Trophoblast cell (in vitro differentiated cells and primary cell): ENCODE data around the gene EIF2A. TPM values are rescaled to one million over a fixed set of nuclear protein-coding genes. Genes with fewer than 3 reads are reported as not detected.
A peak's percentile ranks its signal among the peaks of the same experiment; 100 is the strongest.
"Not testable (repeated sequence)": the region's sequence is repeated elsewhere in the genome, so short reads cannot be mapped to it uniquely, and the experiment has no call there.

ENCODE experiments used
- DNase-seq, 2 donors: peaks; one replicate each; pipeline ENCODE4 v3.0.0-alpha.2; 2016
- H2AFZ ChIP-seq: 2 replicates; pipeline ENCODE4 v1.6.1; 2013; ENCODE audit warnings: low read length, moderate library complexity, mild to moderate bottlenecking; ENCODE audit not compliant: insufficient read depth, poor library complexity
- H2AK5ac ChIP-seq: 2 replicates; pipeline ENCODE4 v1.6.1; 2013; ENCODE audit warnings: mild to moderate bottlenecking, low read length
- H2BK120ac ChIP-seq: 2 replicates; pipeline ENCODE4 v1.6.1; 2013; ENCODE audit warnings: low read length, mild to moderate bottlenecking, moderate library complexity; ENCODE audit not compliant: insufficient read depth, poor library complexity
- H2BK12ac ChIP-seq: 2 replicates; pipeline ENCODE4 v1.6.1; 2013; ENCODE audit warnings: mild to moderate bottlenecking, low read length, moderate library complexity
- H2BK5ac ChIP-seq: 2 replicates; pipeline ENCODE4 v1.6.1; 2013; ENCODE audit warnings: low read length, low read depth, moderate library complexity, mild to moderate bottlenecking; ENCODE audit not compliant: poor library complexity
- H3K14ac ChIP-seq: 2 replicates; pipeline ENCODE4 v1.6.1; 2013; ENCODE audit warnings: mild to moderate bottlenecking, low read length
- H3K18ac ChIP-seq: 2 replicates; pipeline ENCODE4 v1.6.1; 2013; ENCODE audit warnings: mild to moderate bottlenecking, low read length
- H3K23ac ChIP-seq: 2 replicates; pipeline ENCODE4 v1.6.1; 2013; ENCODE audit warnings: low read length
- H3K27ac ChIP-seq: 2 replicates; pipeline ENCODE4 v1.5.1; 2013; ENCODE audit warnings: low read depth, mild to moderate bottlenecking, inconsistent platforms, low read length, moderate library complexity
- H3K27me3 ChIP-seq: 2 replicates; pipeline ENCODE4 v1.6.1; 2013; ENCODE audit warnings: inconsistent platforms, mild to moderate bottlenecking, low read length, moderate library complexity; ENCODE audit not compliant: insufficient read depth
- H3K36me3 ChIP-seq, 2 experiments: 1 replicate in 1 of 2; 2 replicates in 1 of 2; pipeline ENCODE4 v1.6.1; 2013; ENCODE audit warnings: low read length in 2 of 2, mild to moderate bottlenecking in 2 of 2, moderate library complexity in 1 of 2; ENCODE audit not compliant: insufficient read depth in 2 of 2, control insufficient read depth in 1 of 2
- H3K4ac ChIP-seq: 2 replicates; pipeline ENCODE4 v1.6.1; 2013; ENCODE audit warnings: low read depth, mild to moderate bottlenecking, low read length, moderate library complexity
- H3K4me1 ChIP-seq, 2 experiments: 1 replicate in 1 of 2; 2 replicates in 1 of 2; pipeline ENCODE4 v1.6.1; 2013; ENCODE audit warnings: low read length in 2 of 2, mild to moderate bottlenecking in 2 of 2, moderate library complexity in 1 of 2; ENCODE audit not compliant: insufficient read depth in 2 of 2, control insufficient read depth in 1 of 2
- H3K4me2 ChIP-seq: 2 replicates; pipeline ENCODE4 v1.6.1; 2013; ENCODE audit warnings: inconsistent platforms, mild to moderate bottlenecking, low read length, moderate library complexity
- H3K4me3 ChIP-seq: 2 replicates; pipeline ENCODE4 v1.5.1; 2013; ENCODE audit warnings: mild to moderate bottlenecking, low read depth, low read length, inconsistent platforms
- H3K79me1 ChIP-seq: one replicate; pipeline ENCODE4 v1.6.1; 2013; ENCODE audit warnings: low read length
- H3K79me2 ChIP-seq: 2 replicates; pipeline ENCODE4 v1.6.1; 2013; ENCODE audit warnings: low read length, mild to moderate bottlenecking; ENCODE audit not compliant: control insufficient read depth, insufficient read depth, poor library complexity
- H3K9ac ChIP-seq: 2 replicates; pipeline ENCODE4 v1.6.1; 2013; ENCODE audit warnings: mild to moderate bottlenecking, low read length
- H3K9me3 ChIP-seq: 2 replicates; pipeline ENCODE4 v1.6.1; 2013; ENCODE audit warnings: low read depth, mild to moderate bottlenecking, control low read depth, inconsistent platforms, low read length; ENCODE audit not compliant: insufficient read depth
- H4K12ac ChIP-seq: 2 replicates; pipeline ENCODE4 v1.6.1; 2013; ENCODE audit warnings: low read depth, mild to moderate bottlenecking, low read length, moderate library complexity
- H4K8ac ChIP-seq: 2 replicates; pipeline ENCODE4 v1.6.1; 2013; ENCODE audit warnings: low read depth, mild to moderate bottlenecking, low read length, moderate library complexity
- H4K91ac ChIP-seq: one replicate; pipeline ENCODE4 v1.6.1; 2013; ENCODE audit warnings: low read depth, mild to moderate bottlenecking, low read length, moderate library complexity
- WGBS: extraction: QIAGEN DNeasy Blood & Tissue Kit; methylation state at CpG from one replicate; pipeline ENCODE4 v1.1.7; 2013; ENCODE audit warnings: missing lambda C conversion rate; ENCODE audit not compliant: insufficient read length, insufficient coverage; ENCODE audit errors: extremely low coverage; 5-methylcytosine and 5-hydroxymethylcytosine counted together
- polyA plus RNA-seq: library from polyadenylated mRNA; stranded (reverse); fragments of 200-250 nt; gene quantifications from 2 replicates; pipeline ENCODE4 v1.2.3, GENCODE V29; 2013

The EIF2A gene
- 126 and 128 TPM in 2 replicates for polyA plus RNA-seq

GRCh38 chr3:150546226-150547044, at the start of gene EIF2A, which contains the start of gene SERP1:
EIF2A (plus strand) TSS chr3:150546787; CDS start chr3:150546803, 16 bp downstream.
SERP1 (minus strand) TSS chr3:150546496; CDS start chr3:150546135, 361 bp downstream.
- Histone ChIP-seq H2AFZ (peak within 1 kb of the TSS; percentile 46), H3K23ac (no peak within 1 kb of the TSS), H3K14ac (peak within 1 kb of the TSS; percentile 98), H3K9ac (peak within 1 kb of the TSS; percentile 97), H3K79me2 (peaks cover 12% of the 10 kb centered on the region), H3K27me3 (no peaks in the 10 kb centered on the region), H3K36me3 (peaks cover 0 to 2% of the 10 kb centered on the region in 2 experiments), H3K79me1 (peaks cover 12% of the 10 kb centered on the region), H2BK120ac (peak within 1 kb of the TSS; percentile 93), H3K4me2 (peak within 1 kb of the TSS; percentile 91), H3K4me1 (no peaks in the 10 kb centered on the region), H3K4ac (peak within 1 kb of the TSS; percentile 99), H3K4me3 (peak within 1 kb of the TSS; percentile 96), H3K9me3 (no peaks in the 10 kb centered on the region), H4K91ac (peak within 1 kb of the TSS; percentile 96), H3K18ac (peak within 1 kb of the TSS; percentile 55), H2BK12ac (no peak within 1 kb of the TSS), H2BK5ac (peak within 1 kb of the TSS; percentile 93), H2AK5ac (peak within 1 kb of the TSS; percentile 90), H3K27ac (peak within 1 kb of the TSS; percentile 92), H4K8ac (peak within 1 kb of the TSS; percentile 95), H4K12ac (peak within 1 kb of the TSS; percentile 72)
- peak; percentile 100 for DNase-seq
- no CpG with 5 or more reads among the region's 86 CpGs for WGBS

GRCh38 chr3:150497956-150498355, 48.6 kb upstream of the EIF2A start:
- H4K12ac ChIP-seq = no peak overlapping the region
- no peaks in the 10 kb centered on the region for H3K27me3 ChIP-seq
- H4K91ac ChIP-seq = no peak overlapping the region
- H3K9me3 ChIP-seq = peaks cover 7% of the 10 kb centered on the region
- DNase-seq = peak in 1 of 2 donors; percentile 70
- no peak overlapping the region for H2BK120ac ChIP-seq
- H4K8ac ChIP-seq = no peak overlapping the region
- no peak overlapping the region for H3K27ac ChIP-seq
- no CpG with 5 or more reads among the region's 2 CpGs for WGBS
- H2BK5ac ChIP-seq = no peak overlapping the region
- H3K36me3 ChIP-seq = no peaks in the 10 kb centered on the region
- no peak overlapping the region for H2AFZ ChIP-seq
- no peak overlapping the region for H3K14ac ChIP-seq
- no peak overlapping the region for H3K18ac ChIP-seq
- H2AK5ac ChIP-seq = no peak overlapping the region
- H3K79me2 ChIP-seq = no peaks in the 10 kb centered on the region
- no peak overlapping the region for H3K4me2 ChIP-seq
- no peak overlapping the region for H3K4me3 ChIP-seq
- no peak overlapping the region for H3K9ac ChIP-seq
- H3K79me1 ChIP-seq = no peaks in the 10 kb centered on the region
- H3K23ac ChIP-seq = no peak overlapping the region
- H3K4ac ChIP-seq = no peak overlapping the region
- H2BK12ac ChIP-seq = no peak overlapping the region
- no peaks in the 10 kb centered on the region for H3K4me1 ChIP-seq

DNA sequence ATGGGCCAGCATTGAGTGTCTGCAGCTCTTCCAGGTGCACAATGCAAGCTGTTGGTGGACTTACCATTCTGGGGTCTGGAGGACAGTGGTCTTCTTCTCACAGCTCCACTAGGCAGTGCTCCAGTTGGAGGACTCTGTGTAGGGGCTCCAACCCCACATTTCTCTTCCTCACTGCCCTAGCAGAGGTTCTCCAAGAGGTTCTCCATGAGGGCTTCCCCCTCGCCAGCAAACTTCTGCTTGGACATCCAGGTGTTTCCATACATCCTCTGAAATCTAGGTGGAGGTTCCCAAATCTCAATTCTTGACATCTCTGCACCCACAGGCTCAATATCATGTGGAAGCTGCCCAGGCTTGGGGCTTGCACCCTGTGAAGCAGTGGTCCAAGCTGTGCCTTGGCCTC, 45.6 kb upstream of the EIF2A start:
- not testable (repeated sequence) for H2AFZ ChIP-seq

DNA sequence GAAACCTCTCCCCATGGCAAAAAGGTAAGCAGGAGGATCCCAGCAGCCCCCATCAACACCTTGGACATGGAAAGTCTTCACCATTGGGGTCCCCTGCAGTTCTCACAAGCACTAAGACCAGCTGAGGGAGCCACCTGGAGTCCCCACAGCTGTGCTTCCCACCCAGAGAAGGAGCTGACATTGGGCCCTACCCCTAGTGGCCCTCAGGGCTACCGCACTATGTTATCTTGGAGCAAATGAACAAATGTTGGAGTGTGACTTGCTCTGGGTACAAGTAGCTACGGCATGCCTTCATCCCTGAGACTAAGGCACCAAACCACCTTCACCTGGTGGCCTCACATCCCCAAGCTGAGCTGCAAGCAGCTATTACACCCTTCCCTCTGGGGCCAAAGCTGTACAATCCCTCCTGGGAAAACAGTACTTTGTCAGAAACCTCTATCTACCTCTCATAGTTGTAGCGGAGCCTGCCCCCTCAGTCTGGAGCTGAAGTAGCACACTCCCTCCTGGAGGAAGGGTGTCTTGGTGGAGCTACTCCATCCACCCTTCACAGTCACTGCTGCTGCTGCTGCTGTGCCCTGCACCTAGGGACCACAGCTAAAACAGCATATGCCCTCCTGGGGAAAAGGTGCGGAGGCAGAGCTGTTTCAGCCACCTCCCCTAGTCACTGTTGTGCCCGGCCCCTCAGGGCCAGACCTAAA, 43.0 kb upstream of the EIF2A start:
- no peak overlapping the region for H4K91ac ChIP-seq
- no peak overlapping the region for H4K8ac ChIP-seq
- no peak overlapping the region for H2BK120ac ChIP-seq
- no peak overlapping the region for H3K14ac ChIP-seq
- H3K18ac ChIP-seq = no peak overlapping the region
- no peaks in the 10 kb centered on the region for H3K79me2 ChIP-seq
- H2AK5ac ChIP-seq = no peak overlapping the region
- no peaks in the 10 kb centered on the region for H3K79me1 ChIP-seq
- no peak overlapping the region for H2BK5ac ChIP-seq
- peaks cover 9% of the 10 kb centered on the region for H3K9me3 ChIP-seq
- H3K23ac ChIP-seq = no peak overlapping the region
- no peak overlapping the region for H2BK12ac ChIP-seq
- no peak overlapping the region for H3K4me2 ChIP-seq
- H3K4me1 ChIP-seq = no peaks in the 10 kb centered on the region
- no peak overlapping the region for H4K12ac ChIP-seq
- H2AFZ ChIP-seq = no peak overlapping the region
- DNase-seq = no peak
- H3K4ac ChIP-seq = no peak overlapping the region
- no peak overlapping the region for H3K4me3 ChIP-seq
- H3K36me3 ChIP-seq = no peaks in the 10 kb centered on the region
- H3K9ac ChIP-seq = peak overlapping the region; percentile 12
- no peaks in the 10 kb centered on the region for H3K27me3 ChIP-seq
- no peak overlapping the region for H3K27ac ChIP-seq
- WGBS = no CpG with 5 or more reads among the region's 5 CpGs

More for the DNA sequence above, 45.6 kb upstream of the EIF2A start:
- H3K4me3 ChIP-seq, H3K23ac ChIP-seq, H2BK120ac ChIP-seq, H3K36me3 ChIP-seq, H3K9ac ChIP-seq, H2AK5ac ChIP-seq, DNase-seq, H3K4me2 ChIP-seq, H3K4me1 ChIP-seq, H3K18ac ChIP-seq, H4K12ac ChIP-seq, H3K9me3 ChIP-seq, H3K27me3 ChIP-seq, H2BK5ac ChIP-seq, H3K27ac ChIP-seq, H3K79me1 ChIP-seq, H4K91ac ChIP-seq, H3K14ac ChIP-seq, H4K8ac ChIP-seq, H3K4ac ChIP-seq, H2BK12ac ChIP-seq, H3K79me2 ChIP-seq: not testable (repeated sequence)
- no CpG with 5 or more reads among the region's 1 CpG for WGBS
